Spleen (tissue), 7 donors: ENCODE data around the gene PRDM16.

Experiments used
- CTCF ChIP-seq, 11 experiments: fragments of 200-600 bp in 7 of 11; fragments of 450-650 bp in 4 of 11; sonication (generic) in 4 of 11; IDR thresholded peaks in 8 of 11; conservative IDR thresholded peaks in 3 of 11; 1 replicate in 7 of 11; 2 replicates in 4 of 11; pipeline versions ENCODE4 v1.4.0 to v1.8.0; 2016 to 2021; ENCODE audit warnings: antibody characterized with exemption in 11 of 11, inconsistent platforms in 4 of 11, mild to moderate bottlenecking in 1 of 11
- POLR2A ChIP-seq, 3 donors: fragments of 450-650 bp; IDR thresholded peaks; one replicate each; pipeline ENCODE4 v1.5.1; 2017; ENCODE audit warnings: antibody characterized with exemption in 3 of 3, mild to moderate bottlenecking in 1 of 3
- POLR2AphosphoS5 ChIP-seq, 3 donors: sonication (generic); formaldehyde crosslinking; IDR thresholded peaks; one replicate each; pipeline ENCODE4 v1.5.1; 2017; ENCODE audit warnings: antibody characterized with exemption in 3 of 3
- donor health status: DM: no; HTN: no; CAD: no; lungs with moderate emphysema.
- donor health status: DM: no; HTN: no; CAD: no.
- donor health status: DM: no; HTN: no; CAD: no.

GRCh38 chr1:3130268-3130667 lies 61.3 kb downstream of the PRDM16 start:
- TF ChIP-seq POLR2A (IDR thresholded peaks at IDR 0.05) (no peak), CTCF (IDR thresholded peaks at IDR 0.05 in 8 of 11, conservative IDR thresholded peaks at IDR 0.05 in 3 of 11) (no peak), POLR2AphosphoS5 (IDR thresholded peaks at IDR 0.05) (no peak)
